ENCODE results near the gene TRMT2A.

TRMT2A gene

GRCh38 chr22:20129747-20130014, 12.7 kb upstream of the TRMT2A start:
- TF ChIP-seq EZH2phosphoT487 (IDR thresholded peaks at IDR 0.05; ENCODE audit: low read depth) (no peak), CTCF (IDR thresholded peaks at IDR 0.05; ENCODE audit: low read depth, low read length) (no peak)
- H3K9ac ChIP-seq (ENCODE audit: low read length): no peak overlapping the region
- no peaks in the 10 kb centered on the region for H3K9me3 ChIP-seq (ENCODE audit: insufficient read depth, low read length)
- no peak overlapping the region for H3K4me2 ChIP-seq (ENCODE audit: low read length)
- peaks cover 30% of the 10 kb centered on the region for H3K36me3 ChIP-seq (replicated peaks; ENCODE audit: low read depth, low read length)
- H3K27me3 ChIP-seq (ENCODE audit: low read depth, low read length): no peaks in the 10 kb centered on the region
- H3K4me1 ChIP-seq (ENCODE audit: low read length): peaks cover 13% of the 10 kb centered on the region
- H2AFZ ChIP-seq (ENCODE audit: low read depth, low read length): no peak overlapping the region
- H3K4me3 ChIP-seq (ENCODE audit: low read length): no peak overlapping the region
- peaks cover 28% of the 10 kb centered on the region for H3K79me2 ChIP-seq (ENCODE audit: low read length)
- H4K20me1 ChIP-seq (ENCODE audit: insufficient read depth, low read length): peaks cover 34% of the 10 kb centered on the region
- H3K27ac ChIP-seq (ENCODE audit: low read length): no peak overlapping the region

- H3K4me1 ChIP-seq (ENCODE audit: low read length): peaks cover 13% of the 10 kb centered on the region
- H3K9ac ChIP-seq (ENCODE audit: low read length): no peak overlapping the region
- peaks cover 34% of the 10 kb centered on the region for H3K36me3 ChIP-seq (replicated peaks; ENCODE audit: low read depth, low read length)
- H3K4me3 ChIP-seq (ENCODE audit: low read length): no peak overlapping the region
- no peak overlapping the region for H2AFZ ChIP-seq (ENCODE audit: low read depth, low read length)
- H4K20me1 ChIP-seq (ENCODE audit: insufficient read depth, low read length): peaks cover 35% of the 10 kb centered on the region
- peaks cover 28% of the 10 kb centered on the region for H3K79me2 ChIP-seq (ENCODE audit: low read length)
- no peaks in the 10 kb centered on the region for H3K9me3 ChIP-seq (ENCODE audit: insufficient read depth, low read length)
- TF ChIP-seq EZH2phosphoT487 (IDR thresholded peaks at IDR 0.05; ENCODE audit: low read depth): no peak
- TF ChIP-seq CTCF (IDR thresholded peaks at IDR 0.05; ENCODE audit: low read depth, low read length): peak; percentile 62
- H3K27ac ChIP-seq (ENCODE audit: low read length): no peak overlapping the region
- no peak overlapping the region for H3K4me2 ChIP-seq (ENCODE audit: low read length)
- no peaks in the 10 kb centered on the region for H3K27me3 ChIP-seq (ENCODE audit: low read depth, low read length)
Observed at GRCh38 chr22:20128902-20129746, 12.1 kb upstream of the TRMT2A start.

GRCh38 chr22:20128619-20128901, 11.5 kb upstream of the TRMT2A start:
- Histone ChIP-seq H2AFZ (ENCODE audit: low read depth, low read length) (no peak overlapping the region), H3K4me1 (ENCODE audit: low read length) (peaks cover 13% of the 10 kb centered on the region), H3K79me2 (ENCODE audit: low read length) (peaks cover 29% of the 10 kb centered on the region), H4K20me1 (ENCODE audit: insufficient read depth, low read length) (peaks cover 41% of the 10 kb centered on the region), H3K9me3 (ENCODE audit: insufficient read depth, low read length) (no peaks in the 10 kb centered on the region), H3K4me3 (ENCODE audit: low read length) (no peak overlapping the region), H3K9ac (ENCODE audit: low read length) (no peak overlapping the region), H3K27ac (ENCODE audit: low read length) (no peak overlapping the region), H3K27me3 (ENCODE audit: low read depth, low read length) (no peaks in the 10 kb centered on the region), H3K36me3 (replicated peaks; ENCODE audit: low read depth, low read length) (peaks cover 40% of the 10 kb centered on the region), H3K4me2 (ENCODE audit: low read length) (no peak overlapping the region)
- TF ChIP-seq EZH2phosphoT487 (IDR thresholded peaks at IDR 0.05; ENCODE audit: low read depth) (no peak), CTCF (IDR thresholded peaks at IDR 0.05; ENCODE audit: low read depth, low read length) (no peak)

GRCh38 chr22:20127869-20128618, 11.0 kb upstream of the TRMT2A start:
- Histone ChIP-seq H3K4me2 (ENCODE audit: low read length) (no peak overlapping the region), H3K4me3 (ENCODE audit: low read length) (no peak overlapping the region), H3K9me3 (ENCODE audit: insufficient read depth, low read length) (no peaks in the 10 kb centered on the region), H3K4me1 (ENCODE audit: low read length) (peaks cover 11% of the 10 kb centered on the region), H3K79me2 (ENCODE audit: low read length) (peaks cover 31% of the 10 kb centered on the region), H2AFZ (ENCODE audit: low read depth, low read length) (no peak overlapping the region), H3K9ac (ENCODE audit: low read length) (no peak overlapping the region), H3K36me3 (replicated peaks; ENCODE audit: low read depth, low read length) (peaks cover 42% of the 10 kb centered on the region), H3K27me3 (ENCODE audit: low read depth, low read length) (no peaks in the 10 kb centered on the region), H4K20me1 (ENCODE audit: insufficient read depth, low read length) (peaks cover 45% of the 10 kb centered on the region), H3K27ac (ENCODE audit: low read length) (no peak overlapping the region)
- TF ChIP-seq CTCF (IDR thresholded peaks at IDR 0.05; ENCODE audit: low read depth, low read length): no peak
- TF ChIP-seq EZH2phosphoT487 (IDR thresholded peaks at IDR 0.05; ENCODE audit: low read depth): no peak
